ENCODE data around the gene YBEY. TPM values are rescaled to one million over a fixed set of nuclear protein-coding genes. Genes with fewer than 3 reads are reported as not detected.

YBEY gene
- polyA plus RNA-seq, 1 donor (not counting 4 experiments of a cell fraction or from before 2014, with no cell fraction given), result 23.5 TPM

DNA sequence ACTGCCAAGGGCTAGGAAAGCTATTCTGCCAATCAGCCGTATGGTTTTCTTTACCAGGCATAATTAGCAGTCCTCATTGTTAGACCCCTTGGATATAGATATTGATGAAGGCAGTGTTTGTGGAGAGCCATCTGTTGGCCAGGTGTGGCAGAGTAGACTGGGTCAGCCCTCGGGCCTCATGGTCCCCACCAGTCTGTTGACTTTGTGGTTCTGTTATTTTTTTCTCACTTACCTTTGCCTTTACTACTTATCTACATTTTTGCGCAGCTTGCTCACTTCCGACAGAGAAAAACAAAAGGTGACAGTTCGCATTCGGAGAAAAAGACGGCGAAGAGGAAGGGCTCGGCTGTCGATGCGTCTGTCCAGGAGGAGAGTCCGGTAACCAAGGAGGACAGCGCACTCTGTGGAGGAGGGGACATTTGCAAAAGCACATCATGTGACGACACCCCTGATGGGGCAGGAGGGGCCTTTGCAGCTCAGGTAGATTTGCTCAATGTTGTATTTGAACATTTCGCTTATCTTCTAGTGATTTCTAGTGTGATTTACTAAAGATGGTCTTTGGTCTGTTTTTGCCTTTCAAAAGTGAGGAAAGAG, 40.1 kb downstream of the YBEY start:
- Histone ChIP-seq H3K27me3 (ENCODE audit: control insufficient read depth, extremely low read depth, insufficient read depth, low read length) (no peaks in the 10 kb centered on the region), H3K9ac (ENCODE audit: control insufficient read depth, extremely low read depth, insufficient read depth, low read length) (peak overlapping the region; percentile 81), H3K79me2 (ENCODE audit: control insufficient read depth, insufficient read depth, low read length) (peaks cover 69% of the 10 kb centered on the region), H3K4me1 (ENCODE audit: control insufficient read depth, extremely low read depth, insufficient read depth, low read length) (peaks cover 23% of the 10 kb centered on the region), H3K9me1 (ENCODE audit: control insufficient read depth, extremely low read depth, insufficient read depth, low read length) (peaks cover 2% of the 10 kb centered on the region), H3K4me3 (ENCODE audit: control insufficient read depth in 2 of 3, extremely low read depth in 1 of 3, insufficient read depth in 2 of 3, low read depth in 1 of 3, low read length in 3 of 3) (peak overlapping the region in 1 of 3 experiments; percentile 88), H2AFZ (ENCODE audit: control insufficient read depth, low read length) (no peak overlapping the region), H3K4me2 (ENCODE audit: control insufficient read depth, extremely low read depth, insufficient read depth, low read depth, low read length) (peak overlapping the region; percentile 87), H3K36me3 (ENCODE audit: control insufficient read depth in 2 of 2, extremely low read depth in 1 of 2, insufficient read depth in 2 of 2, low read length in 2 of 2) (peaks cover 5 to 17% of the 10 kb centered on the region in 2 experiments), H4K20me1 (ENCODE audit: control insufficient read depth, extremely low read depth, insufficient read depth, low read length) (no peaks in the 10 kb centered on the region), H3K9me3 (ENCODE audit: control insufficient read depth, low read depth, low read length) (no peaks in the 10 kb centered on the region), H3K27ac (ENCODE audit: control insufficient read depth, insufficient read depth, low read length) (no peak overlapping the region)
- TF ChIP-seq, protein P1, sequence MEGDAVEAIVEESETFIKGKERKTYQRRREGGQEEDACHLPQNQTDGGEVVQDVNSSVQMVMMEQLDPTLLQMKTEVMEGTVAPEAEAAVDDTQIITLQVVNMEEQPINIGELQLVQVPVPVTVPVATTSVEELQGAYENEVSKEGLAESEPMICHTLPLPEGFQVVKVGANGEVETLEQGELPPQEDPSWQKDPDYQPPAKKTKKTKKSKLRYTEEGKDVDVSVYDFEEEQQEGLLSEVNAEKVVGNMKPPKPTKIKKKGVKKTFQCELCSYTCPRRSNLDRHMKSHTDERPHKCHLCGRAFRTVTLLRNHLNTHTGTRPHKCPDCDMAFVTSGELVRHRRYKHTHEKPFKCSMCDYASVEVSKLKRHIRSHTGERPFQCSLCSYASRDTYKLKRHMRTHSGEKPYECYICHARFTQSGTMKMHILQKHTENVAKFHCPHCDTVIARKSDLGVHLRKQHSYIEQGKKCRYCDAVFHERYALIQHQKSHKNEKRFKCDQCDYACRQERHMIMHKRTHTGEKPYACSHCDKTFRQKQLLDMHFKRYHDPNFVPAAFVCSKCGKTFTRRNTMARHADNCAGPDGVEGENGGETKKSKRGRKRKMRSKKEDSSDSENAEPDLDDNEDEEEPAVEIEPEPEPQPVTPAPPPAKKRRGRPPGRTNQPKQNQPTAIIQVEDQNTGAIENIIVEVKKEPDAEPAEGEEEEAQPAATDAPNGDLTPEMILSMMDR (optimal IDR thresholded peaks at IDR 0.05 in 1 of 3, IDR thresholded peaks at IDR 0.05 in 1 of 3, conservative IDR thresholded peaks at IDR 0.05 in 1 of 3; ENCODE audit: extremely low read depth in 1 of 3, insufficient read depth in 2 of 3, low read length in 3 of 3), result peak in 1 of 3 experiments; percentile 52
- TF ChIP-seq EZH2 (IDR thresholded peaks at IDR 0.05; ENCODE audit: low read length), result no peak
- FAIRE-seq, result no peak
- no peak for DNase-seq (ENCODE audit: low read depth, low spot score)
- dilution Hi-C loops (cut with MboI; ENCODE audit: extremely low pct_ligation_motif_present, low sequenced_read_pairs), result no loop called here

DNA sequence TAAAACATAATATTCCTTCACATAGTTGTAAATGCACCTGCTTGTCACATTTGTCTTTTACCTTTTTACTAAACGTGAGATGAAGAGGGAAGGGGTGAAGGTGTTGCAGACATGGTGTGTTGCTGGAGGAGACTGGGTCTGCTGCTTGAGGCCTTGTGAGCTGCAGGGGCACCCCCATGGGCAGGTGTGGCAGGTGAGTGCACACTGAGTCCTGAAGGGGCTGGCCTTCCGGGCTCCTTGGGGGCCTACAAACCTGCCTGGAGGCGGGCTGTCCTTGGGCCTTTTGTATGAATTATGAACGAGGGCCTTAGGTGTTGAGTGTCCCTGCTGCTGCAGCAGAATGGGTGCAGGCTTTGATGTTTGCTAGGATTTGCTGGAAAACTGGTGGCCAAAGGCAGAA, 41.6 kb downstream of the YBEY start:
- H3K4me2 ChIP-seq (ENCODE audit: control insufficient read depth, extremely low read depth, insufficient read depth, low read depth, low read length), result no peak overlapping the region
- peaks cover 2% of the 10 kb centered on the region for H3K9me1 ChIP-seq (ENCODE audit: control insufficient read depth, extremely low read depth, insufficient read depth, low read length)
- H2AFZ ChIP-seq (ENCODE audit: control insufficient read depth, low read length), result no peak overlapping the region
- no peak overlapping the region for H3K4me3 ChIP-seq (ENCODE audit: control insufficient read depth in 2 of 3, extremely low read depth in 1 of 3, insufficient read depth in 2 of 3, low read depth in 1 of 3, low read length in 3 of 3)
- H3K9me3 ChIP-seq (ENCODE audit: control insufficient read depth, low read depth, low read length), result no peaks in the 10 kb centered on the region
- peaks cover 56% of the 10 kb centered on the region for H3K79me2 ChIP-seq (ENCODE audit: control insufficient read depth, insufficient read depth, low read length)
- no peaks in the 10 kb centered on the region for H4K20me1 ChIP-seq (ENCODE audit: control insufficient read depth, extremely low read depth, insufficient read depth, low read length)
- dilution Hi-C loops (cut with MboI; ENCODE audit: extremely low pct_ligation_motif_present, low sequenced_read_pairs), result no loop called here
- H3K36me3 ChIP-seq (ENCODE audit: control insufficient read depth in 2 of 2, extremely low read depth in 1 of 2, insufficient read depth in 2 of 2, low read length in 2 of 2), result peaks cover 8 to 17% of the 10 kb centered on the region in 2 experiments
- no peak for DNase-seq (ENCODE audit: low read depth, low spot score)
- H3K9ac ChIP-seq (ENCODE audit: control insufficient read depth, extremely low read depth, insufficient read depth, low read length), result no peak overlapping the region
- no peak overlapping the region for H3K27ac ChIP-seq (ENCODE audit: control insufficient read depth, insufficient read depth, low read length)
- FAIRE-seq, result no peak
- H3K27me3 ChIP-seq (ENCODE audit: control insufficient read depth, extremely low read depth, insufficient read depth, low read length), result no peaks in the 10 kb centered on the region
- TF ChIP-seq EZH2 (IDR thresholded peaks at IDR 0.05; ENCODE audit: low read length), result no peak
- TF ChIP-seq, protein P1 (optimal IDR thresholded peaks at IDR 0.05 in 1 of 3, IDR thresholded peaks at IDR 0.05 in 1 of 3, conservative IDR thresholded peaks at IDR 0.05 in 1 of 3; ENCODE audit: extremely low read depth in 1 of 3, insufficient read depth in 2 of 3, low read length in 3 of 3), result no peak
- peaks cover 12% of the 10 kb centered on the region for H3K4me1 ChIP-seq (ENCODE audit: control insufficient read depth, extremely low read depth, insufficient read depth, low read length)
